Omental fat pad (tissue), 4 donors: ENCODE results near the gene JADE2. TPM values are rescaled to one million over a fixed set of nuclear protein-coding genes. Genes with fewer than 3 reads are reported as not detected.
"Not testable (repeated sequence)": the region's sequence is repeated elsewhere in the genome, so short reads cannot be mapped to it uniquely, and the experiment has no call there.

Experiments used
- ATAC-seq: fragments of 150-250 bp; one replicate; pipeline ENCODE4 v1.9.1; 2016; ENCODE audit warnings: mild to moderate bottlenecking, moderate library complexity; ENCODE audit not compliant: low FRiP score
- DNase-seq: peaks from one replicate; pipeline ENCODE4 v3.0.0-alpha.2; 2019; ENCODE audit warnings: low spot score
- total RNA-seq, 4 donors: library from RNA; depleted of rRNA; stranded (reverse); fragments of >200 nt; gene quantifications; one replicate each; pipeline ENCODE4 v1.1.0, GENCODE V29; 2016
- TF ChIP-seq, protein P1 (sequence below), 3 donors: fragments of 450-650 bp; IDR thresholded peaks; one replicate each; pipeline ENCODE4 v1.5.1; 2016 to 2017; ENCODE audit warnings: antibody characterized with exemption in 3 of 3, mild to moderate bottlenecking in 3 of 3, moderate library complexity in 2 of 3

Gene JADE2
- total RNA-seq, 4 donors from 2014 or later: 17.8 to 72.7 (median 33.8) TPM

DNA sequence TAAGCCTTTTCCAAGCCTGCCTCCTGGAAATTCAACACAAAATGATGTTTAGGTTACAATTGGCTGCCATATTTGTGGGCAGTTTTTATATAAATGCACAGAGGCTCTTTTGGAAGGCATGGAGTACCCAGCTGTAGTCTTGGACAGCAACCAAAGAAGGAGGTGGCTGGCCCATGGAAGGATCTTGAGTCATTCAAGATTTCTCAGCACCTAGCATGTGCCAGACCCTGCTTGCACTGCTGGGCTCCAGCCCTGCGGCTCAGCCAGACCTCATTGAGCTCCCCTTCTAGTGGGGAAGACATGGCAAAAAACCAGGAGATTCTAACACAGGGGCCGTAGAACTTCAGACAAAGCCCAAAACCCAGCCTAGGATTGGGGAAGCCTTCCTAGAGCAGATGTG lies 22.1 kb downstream of the JADE2 start:
- no peak for DNase-seq
- peak; percentile 71 for ATAC-seq

GRCh38 chr5:134547999-134548658 lies 22.7 kb downstream of the JADE2 start:
- TF ChIP-seq, protein P1, sequence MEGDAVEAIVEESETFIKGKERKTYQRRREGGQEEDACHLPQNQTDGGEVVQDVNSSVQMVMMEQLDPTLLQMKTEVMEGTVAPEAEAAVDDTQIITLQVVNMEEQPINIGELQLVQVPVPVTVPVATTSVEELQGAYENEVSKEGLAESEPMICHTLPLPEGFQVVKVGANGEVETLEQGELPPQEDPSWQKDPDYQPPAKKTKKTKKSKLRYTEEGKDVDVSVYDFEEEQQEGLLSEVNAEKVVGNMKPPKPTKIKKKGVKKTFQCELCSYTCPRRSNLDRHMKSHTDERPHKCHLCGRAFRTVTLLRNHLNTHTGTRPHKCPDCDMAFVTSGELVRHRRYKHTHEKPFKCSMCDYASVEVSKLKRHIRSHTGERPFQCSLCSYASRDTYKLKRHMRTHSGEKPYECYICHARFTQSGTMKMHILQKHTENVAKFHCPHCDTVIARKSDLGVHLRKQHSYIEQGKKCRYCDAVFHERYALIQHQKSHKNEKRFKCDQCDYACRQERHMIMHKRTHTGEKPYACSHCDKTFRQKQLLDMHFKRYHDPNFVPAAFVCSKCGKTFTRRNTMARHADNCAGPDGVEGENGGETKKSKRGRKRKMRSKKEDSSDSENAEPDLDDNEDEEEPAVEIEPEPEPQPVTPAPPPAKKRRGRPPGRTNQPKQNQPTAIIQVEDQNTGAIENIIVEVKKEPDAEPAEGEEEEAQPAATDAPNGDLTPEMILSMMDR (IDR thresholded peaks at IDR 0.05): no peak
- DNase-seq: no peak
- ATAC-seq: no peak

More for the DNA sequence above, 22.1 kb downstream of the JADE2 start:
- TF ChIP-seq, protein P1 (IDR thresholded peaks at IDR 0.05): no peak

DNA sequence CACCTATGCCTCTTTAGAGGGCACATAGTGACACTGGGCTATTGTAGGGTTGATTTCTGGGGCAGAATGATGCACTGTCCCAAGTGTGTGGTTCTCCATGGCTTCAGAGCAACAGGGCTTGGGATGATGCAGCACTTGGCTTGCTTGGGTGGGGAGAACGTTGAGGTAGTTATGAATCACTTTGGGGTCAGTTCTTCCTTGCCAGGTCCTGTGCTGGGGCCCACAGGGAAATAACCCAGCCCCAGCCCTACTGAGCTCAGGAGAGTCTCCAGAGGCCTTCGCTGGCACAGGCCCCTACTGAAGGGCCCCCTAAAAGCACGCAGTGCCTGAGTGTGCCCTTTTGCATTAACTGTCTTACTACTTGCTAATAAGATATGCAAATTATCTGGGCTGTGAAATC lies 24.2 kb downstream of the JADE2 start:
- DNase-seq (no peak), ATAC-seq (no peak)
- TF ChIP-seq, protein P1 (IDR thresholded peaks at IDR 0.05): no peak

DNA sequence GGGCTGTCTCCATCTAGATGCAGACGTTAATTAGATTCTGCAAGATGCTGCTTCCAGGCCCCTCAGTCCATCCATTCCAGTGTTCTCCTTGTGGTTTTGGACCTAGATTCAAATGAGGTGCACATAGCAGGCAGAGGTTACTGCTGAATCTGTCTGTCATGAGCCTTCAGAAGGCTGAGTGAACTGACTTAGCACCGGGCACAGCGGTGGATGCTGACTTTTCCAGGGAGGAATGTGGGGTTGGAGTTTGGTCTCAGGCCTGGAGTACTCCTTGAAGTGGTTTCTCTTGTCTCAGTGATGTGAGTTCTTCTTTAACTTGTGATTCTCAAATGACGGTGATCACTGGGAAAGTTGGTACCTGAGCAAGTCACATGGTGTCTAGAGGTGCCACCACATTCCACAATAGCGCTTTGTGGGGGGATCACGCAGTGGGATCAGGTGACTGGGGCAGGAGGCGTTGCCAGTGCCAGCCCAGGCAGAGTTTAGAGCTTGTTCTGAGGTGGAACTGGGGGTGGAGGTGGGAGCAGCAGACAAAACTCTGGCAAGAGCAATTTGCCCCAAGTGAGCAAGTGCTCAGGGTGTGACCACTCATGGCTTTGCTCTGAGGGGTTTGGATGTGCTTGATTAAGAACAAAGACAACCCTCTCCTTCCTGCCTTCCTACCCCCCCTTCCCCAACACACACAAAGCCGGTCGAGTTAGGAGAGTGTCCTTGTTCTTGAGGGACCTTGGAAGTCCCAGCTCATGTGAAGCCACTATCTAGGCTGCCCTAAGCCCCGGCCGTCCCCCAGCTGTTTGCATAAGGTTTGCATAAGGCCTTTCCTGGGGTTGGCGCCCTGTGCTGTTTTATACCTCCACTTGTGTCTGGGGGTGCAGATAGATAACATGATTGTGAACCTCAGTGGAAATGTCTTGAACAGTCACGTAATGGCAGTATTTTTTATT lies 25.1 kb downstream of the JADE2 start:
- no peak for ATAC-seq

DNA sequence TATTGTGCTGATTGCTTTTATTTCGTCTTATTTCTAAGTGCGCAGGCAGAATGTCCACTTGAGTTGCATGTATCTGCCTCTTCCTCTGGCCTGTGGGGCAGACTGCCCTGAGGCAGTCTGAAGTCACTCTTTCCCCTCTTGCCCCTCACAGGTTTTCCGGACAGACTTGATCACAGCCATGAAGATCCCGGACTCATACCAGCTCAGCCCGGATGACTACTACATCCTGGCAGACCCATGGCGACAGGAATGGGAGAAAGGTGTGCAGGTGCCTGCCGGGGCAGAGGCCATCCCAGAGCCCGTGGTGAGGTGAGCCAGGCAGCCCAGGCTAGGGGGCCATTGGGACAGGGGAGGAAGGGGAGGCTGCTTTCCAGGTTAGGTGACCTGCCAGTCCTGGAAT lies 26.4 kb downstream of the JADE2 start:
- DNase-seq (no peak), ATAC-seq (no peak)
- TF ChIP-seq, protein P1 (IDR thresholded peaks at IDR 0.05): no peak

More for the DNA sequence above, 25.1 kb downstream of the JADE2 start:
- no peak for DNase-seq
- TF ChIP-seq, protein P1 (IDR thresholded peaks at IDR 0.05): no peak

DNA sequence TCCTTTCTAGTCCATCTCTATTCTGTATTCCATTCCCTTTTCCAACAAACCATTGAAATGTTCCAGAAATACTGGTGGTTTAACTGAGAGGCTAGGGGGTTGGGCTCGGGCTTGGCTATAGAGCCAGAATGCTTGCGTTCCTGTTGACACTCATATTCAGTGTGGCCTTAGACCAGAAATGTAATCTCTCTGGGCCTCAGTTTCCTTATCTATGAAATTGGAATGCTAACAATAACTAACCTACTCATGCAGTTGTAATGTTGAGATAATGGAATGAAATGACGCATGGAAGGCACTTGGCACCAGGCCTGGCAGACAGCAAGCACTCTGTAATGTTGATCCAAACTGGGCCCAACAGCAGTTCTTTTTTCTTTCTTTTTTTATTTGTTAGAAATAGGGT lies 26.8 kb downstream of the JADE2 start:
- ATAC-seq: peak; percentile 26
- peak; percentile 42 for DNase-seq
- TF ChIP-seq, protein P1 (IDR thresholded peaks at IDR 0.05): no peak

GRCh38 chr5:134552716-134553115 lies 27.2 kb downstream of the JADE2 start:
- not testable (repeated sequence) for ATAC-seq, DNase-seq
